CD14-positive monocyte (primary cell): ENCODE data around the gene SLC24A4. TPM values are rescaled to one million over a fixed set of nuclear protein-coding genes. Genes with fewer than 3 reads are reported as not detected.

Experiments used
- DNase-seq, 3 donors: peaks; one replicate each; pipeline ENCODE4 v3.0.0-alpha.2; 2011 to 2022
- H2AFZ ChIP-seq: 2 replicates; pipeline ENCODE4 v1.6.0; 2012; ENCODE audit warnings: mild to moderate bottlenecking, low read depth, low read length, inconsistent platforms; ENCODE audit not compliant: insufficient read depth, poor library complexity, severe bottlenecking
- H3K27ac ChIP-seq, 2 donors: 1 replicate in 1 of 2; 2 replicates in 1 of 2; pipeline ENCODE4 v1.5.1; 2012 to 2013; ENCODE audit warnings: low read length in 2 of 2, control low read depth in 1 of 2, inconsistent platforms in 1 of 2, low read depth in 1 of 2, mild to moderate bottlenecking in 1 of 2
- H3K27me3 ChIP-seq, 2 donors: one replicate each; pipeline versions ENCODE4 v1.6.0 to v1.6.1; 2011 to 2013; ENCODE audit warnings: low read length in 2 of 2; ENCODE audit not compliant: control insufficient read depth in 2 of 2, insufficient read depth in 2 of 2
- H3K36me3 ChIP-seq, 2 donors: replicated peaks in 1 of 2; 1 replicate in 1 of 2; 2 replicates in 1 of 2; pipeline versions ENCODE4 v1.5.1 to v1.6.1; 2012 to 2013; ENCODE audit warnings: low read length in 2 of 2, control low read depth in 1 of 2, inconsistent platforms in 1 of 2, mild to moderate bottlenecking in 1 of 2; ENCODE audit not compliant: insufficient read depth in 2 of 2, control insufficient read depth in 1 of 2
- H3K4me1 ChIP-seq, 2 donors: 1 replicate in 1 of 2; 2 replicates in 1 of 2; pipeline versions ENCODE4 v1.5.1 to v1.6.1; 2012 to 2013; ENCODE audit warnings: low read length in 2 of 2, control low read depth in 1 of 2, inconsistent platforms in 1 of 2, mild to moderate bottlenecking in 1 of 2, moderate library complexity in 1 of 2; ENCODE audit not compliant: insufficient read depth in 2 of 2, control insufficient read depth in 1 of 2
- H3K4me2 ChIP-seq: replicated peaks from 2 replicates; pipeline ENCODE3; 2012; ENCODE audit warnings: low read length, moderate library complexity, mild to moderate bottlenecking; ENCODE audit not compliant: poor library complexity, severe bottlenecking; ENCODE audit errors: extremely low read depth
- H3K4me3 ChIP-seq, 3 experiments: fragments of 200-600 bp in 1 of 3; sonication (generic) in 1 of 3; replicated peaks in 1 of 3; 1 replicate in 2 of 3; 2 replicates in 1 of 3; pipeline ENCODE4 v1.5.1; 2011 to 2013; ENCODE audit warnings: low read length in 3 of 3, mild to moderate bottlenecking in 3 of 3, control low read depth in 2 of 3, low read depth in 2 of 3, inconsistent platforms in 1 of 3, moderate library complexity in 1 of 3
- H3K79me2 ChIP-seq: 2 replicates; pipeline ENCODE4 v1.6.0; 2012; ENCODE audit warnings: mild to moderate bottlenecking, control low read depth, inconsistent platforms, low read length, moderate library complexity; ENCODE audit not compliant: insufficient read depth
- H3K9ac ChIP-seq: 2 replicates; pipeline ENCODE4 v1.6.0; 2017; ENCODE audit warnings: low read length, mild to moderate bottlenecking; ENCODE audit not compliant: insufficient read depth, poor library complexity, severe bottlenecking
- H3K9me3 ChIP-seq, 2 donors: replicated peaks in 1 of 2; 1 replicate in 1 of 2; 2 replicates in 1 of 2; pipeline versions ENCODE4 v1.5.1 to v1.6.1; 2012 to 2013; ENCODE audit warnings: low read length in 2 of 2, control low read depth in 1 of 2; ENCODE audit not compliant: control insufficient read depth in 1 of 2, insufficient read depth in 1 of 2
- H4K20me1 ChIP-seq: 2 replicates; pipeline ENCODE4 v1.6.0; 2012; ENCODE audit warnings: mild to moderate bottlenecking, low read length, control low read depth, moderate library complexity; ENCODE audit not compliant: insufficient read depth
- H3K27ac Mint-ChIP-seq, 7 donors: one replicate each; pipeline ENCODE4 v1.8.0; 2020; ENCODE audit warnings: mild to moderate bottlenecking in 7 of 7, mixed read lengths in 7 of 7, moderate library complexity in 6 of 7, inconsistent platforms in 2 of 7
- H3K27me3 Mint-ChIP-seq, 3 donors: one replicate each; pipeline ENCODE4 v1.8.0; 2021 to 2022; ENCODE audit warnings: low read depth in 3 of 3, mild to moderate bottlenecking in 3 of 3, mixed read lengths in 3 of 3, moderate library complexity in 3 of 3, inconsistent platforms in 1 of 3
- H3K36me3 Mint-ChIP-seq, 2 donors: one replicate each; pipeline ENCODE4 v1.8.0; 2020; ENCODE audit warnings: mixed read lengths in 2 of 2, inconsistent platforms in 1 of 2, mild to moderate bottlenecking in 1 of 2
- H3K4me1 Mint-ChIP-seq: one replicate; pipeline ENCODE4 v1.8.0; 2020; ENCODE audit warnings: mild to moderate bottlenecking, mixed read lengths
- H3K4me3 Mint-ChIP-seq, 2 donors: one replicate each; pipeline ENCODE4 v1.8.0; 2020; ENCODE audit warnings: mild to moderate bottlenecking in 2 of 2, mixed read lengths in 2 of 2, moderate library complexity in 1 of 2
- H3K9me3 Mint-ChIP-seq, 7 donors: one replicate each; pipeline ENCODE4 v1.8.0; 2020 to 2022; ENCODE audit warnings: mixed read lengths in 7 of 7, mild to moderate bottlenecking in 6 of 7, moderate library complexity in 6 of 7, inconsistent platforms in 2 of 7
- CTCF ChIP-seq: fragments of 200-600 bp; IDR thresholded peaks from one replicate; pipeline ENCODE4 v1.8.0; 2022; ENCODE audit warnings: antibody characterized with exemption, mild to moderate bottlenecking
- WGBS: methylation state at CpG from one replicate; pipeline ENCODE4 v1.1.5; 2013; ENCODE audit warnings: missing lambda C conversion rate; ENCODE audit not compliant: insufficient coverage; 5-methylcytosine and 5-hydroxymethylcytosine counted together
- intact Hi-C, 2 donors: fragments of 100-400 bp; cut with micrococcal nuclease; formaldehyde crosslinking; loops; one replicate each; pipeline versions ENCODE4 v1.15.0 to v1.15.1; 2023
- polyA minus RNA-seq: library from RNA; depleted of rRNA, polyadenylated mRNA; stranded (reverse); fragments of >200 nt; gene quantifications from 2 replicates; pipeline ENCODE4 v1.2.3, GENCODE V29; 2012
- polyA plus RNA-seq, 3 donors: library from polyadenylated mRNA; depleted of rRNA in 1 of 3; unstranded in 2 of 3; stranded (reverse) in 1 of 3; fragments of 300-500 nt in 2 of 3; fragments of >200 nt in 1 of 3; fragmentation: Illumina TruSeq in 2 of 3; gene quantifications; 1 replicate in 2 of 3; 2 replicates in 1 of 3; pipeline ENCODE4 v1.2.3, GENCODE V29; 2012 to 2021
- total RNA-seq, 12 experiments: library from RNA in 1 of 12; stranded (reverse) in 1 of 12; fragments of 120-200 nt in 1 of 12; gene quantifications; one replicate each; pipeline ENCODE4 v1.2.4 and lab custom pipeline; 2013 to 2026; ENCODE audit warnings: mixed read lengths in 6 of 12, inconsistent platforms in 1 of 12

The SLC24A4 gene
- 19.9 TPM for total RNA-seq (2013)
- polyA plus RNA-seq, result 10 to 100 TPM; 20.0 to 41.9 (median 26.5) TPM
- 17.7 and 19.1 TPM in 2 replicates for polyA minus RNA-seq
- 12.5 to 244 (median 164) reads per million in 11 experiments for total RNA-seq (lab: John Stamatoyannopoulos, UW)

GRCh38 chr14:92323011-92323915, at the start of gene SLC24A4:
TSS of gene SLC24A4 (plus strand) at chr14:92323165. CDS start at chr14:92323831, 666 bp downstream.
- Histone ChIP-seq H3K36me3 (peaks cover 8 to 20% of the 10 kb centered on the region in 2 donors), H3K4me3 (peak within 1 kb of the TSS; percentile 48 to 86 (median 78)), H3K4me1 (peaks cover 30 to 44% of the 10 kb centered on the region in 2 donors), H3K4me2 (peak within 1 kb of the TSS; percentile 95), H3K9me3 (peaks cover 0 to 5% of the 10 kb centered on the region in 2 donors), H4K20me1 (peaks cover 16% of the 10 kb centered on the region), H2AFZ (peak within 1 kb of the TSS; percentile 84), H3K9ac (peak within 1 kb of the TSS; percentile 51), H3K79me2 (no peaks in the 10 kb centered on the region), H3K27me3 (peaks cover 25 to 65% of the 10 kb centered on the region in 2 donors), H3K27ac (no peak within 1 kb of the TSS)
- Mint-ChIP-seq H3K27ac (peak within 1 kb of the TSS in 5 of 7 donors; percentile 40 to 48 (median 43)), H3K9me3 (peaks cover 0 to 24% (median 1%) of the 10 kb centered on the region in 7 donors), H3K36me3 (peaks cover 31 to 39% of the 10 kb centered on the region in 2 donors), H3K27me3 (peaks cover 66 to 83% (median 79%) of the 10 kb centered on the region in 3 donors), H3K4me3 (peak within 1 kb of the TSS; percentile 90 to 95), H3K4me1 (peaks cover 47% of the 10 kb centered on the region)
- intact Hi-C loops, result no loop called here
- DNase-seq, result peak in 2 of 3 donors; percentile 17 to 18
- no peak for TF ChIP-seq CTCF
- under 1% methylated on average over 114 of the region's 117 CpGs for WGBS

DNA sequence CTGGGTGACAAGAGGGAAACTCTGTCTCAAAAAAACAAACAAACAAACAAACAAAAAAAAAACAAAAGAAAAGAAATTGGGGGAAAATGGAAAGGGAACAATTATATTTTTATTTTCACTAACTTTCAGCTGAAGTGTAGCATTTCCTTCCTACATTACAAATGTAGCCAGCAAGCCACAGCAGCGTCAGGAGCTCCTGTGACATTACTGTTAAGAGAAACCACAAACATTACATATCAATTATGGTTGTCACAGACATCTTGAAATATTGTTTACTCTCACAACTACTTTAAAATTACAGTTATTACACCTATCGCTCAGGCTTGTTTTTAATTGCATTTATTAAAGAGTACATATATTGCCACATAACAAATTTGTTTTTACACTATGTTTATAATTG, 49.8 kb upstream of the SLC24A4 start:
- Mint-ChIP-seq H3K9me3 (peaks cover 0 to 5% (median 0%) of the 10 kb centered on the region in 7 donors), H3K36me3 (no peaks in the 10 kb centered on the region), H3K27me3 (peaks cover 9 to 28% (median 23%) of the 10 kb centered on the region in 3 donors), H3K4me1 (peaks cover 5% of the 10 kb centered on the region), H3K4me3 (no peak overlapping the region), H3K27ac (no peak overlapping the region)
- Histone ChIP-seq H2AFZ (no peak overlapping the region), H3K9ac (no peak overlapping the region), H3K36me3 (no peaks in the 10 kb centered on the region), H3K27ac (no peak overlapping the region), H3K79me2 (no peaks in the 10 kb centered on the region), H3K27me3 (peaks cover 0 to 3% of the 10 kb centered on the region in 2 donors), H3K4me2 (no peak overlapping the region), H3K4me3 (no peak overlapping the region), H4K20me1 (no peaks in the 10 kb centered on the region), H3K4me1 (no peaks in the 10 kb centered on the region), H3K9me3 (no peaks in the 10 kb centered on the region)
- intact Hi-C loops, result no loop called here
- no peak for TF ChIP-seq CTCF
- 0% methylated on average over 1 of the region's 2 CpGs for WGBS
- no peak for DNase-seq
